PC-9 (cell line): ENCODE measurements around the gene OPTC.

Experiments
- CTCF ChIP-seq: fragments of 200-600 bp; sonication (generic); conservative IDR thresholded peaks from 2 replicates; pipeline ENCODE4 v1.6.1; 2017; ENCODE audit warnings: mixed run types, antibody characterized with exemption, mild to moderate bottlenecking, moderate library complexity
- EZH2 ChIP-seq: fragments of 200-600 bp; sonication (generic); IDR thresholded peaks from 2 replicates; pipeline ENCODE4 v1.8.0; 2017; ENCODE audit warnings: antibody characterized with exemption, low read depth

- no peak for TF ChIP-seq CTCF
- no peak for TF ChIP-seq EZH2
Measured at GRCh38 chr1:203521074-203521794, 27.3 kb downstream of the OPTC start.
